HG03135 (cell line): Measurements from ENCODE around the gene FBXO31.
"Not testable (repeated sequence)": the region's sequence is repeated elsewhere in the genome, so short reads cannot be mapped to it uniquely, and the experiment has no call there.

Source experiments
- ATAC-seq: cut with Tn5 transposase; IDR thresholded peaks from one replicate; pipeline ENCODE4 v1.9.1; 2021; ENCODE audit warnings: mild to moderate bottlenecking, moderate library complexity; ENCODE audit not compliant: unreplicated experiment

FBXO31 gene

DNA sequence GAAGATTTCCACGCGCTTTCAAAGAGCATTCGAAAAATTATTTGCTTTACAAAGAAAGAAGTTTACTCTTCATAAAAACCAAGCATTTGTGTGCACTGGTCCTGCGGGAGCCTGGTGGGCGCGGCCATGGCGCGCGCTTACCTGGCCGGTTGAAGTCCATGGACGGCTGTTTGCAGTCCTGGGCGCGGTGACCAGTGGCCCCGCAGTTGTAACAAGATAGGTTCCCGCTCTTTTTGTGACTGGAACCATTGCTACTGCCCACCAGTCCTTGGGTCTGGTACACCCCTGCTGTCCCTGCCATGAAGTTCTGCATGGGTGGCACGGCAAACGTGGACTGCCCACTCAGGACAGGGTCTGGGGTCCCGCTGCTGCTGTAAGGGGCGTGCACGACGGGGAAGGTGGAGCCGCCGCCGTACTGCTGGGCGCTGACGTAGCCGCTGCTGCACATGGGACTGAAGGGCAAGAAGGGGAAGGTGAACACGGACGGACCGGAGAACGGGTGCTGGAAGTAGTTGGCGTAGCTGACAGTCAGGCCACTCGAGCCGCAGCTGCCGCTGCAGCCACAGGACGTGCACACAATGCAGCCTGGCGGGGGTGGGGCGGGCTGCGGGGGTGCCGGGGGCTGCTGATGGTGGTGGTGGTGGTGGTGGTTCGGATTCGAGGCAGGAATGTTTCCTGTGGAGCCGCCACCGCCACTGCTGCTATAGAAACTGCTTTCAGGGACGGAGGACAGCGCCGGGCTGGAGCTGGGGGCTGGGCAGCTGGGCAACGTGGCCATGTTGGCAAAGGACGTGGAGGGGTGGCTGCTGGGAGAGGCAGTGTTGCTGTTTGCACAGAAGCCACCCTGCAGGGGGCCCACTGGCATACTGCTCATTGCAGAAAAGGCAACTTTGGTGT lies 28.0 kb upstream of the FBXO31 start:
- ATAC-seq: no peak

DNA sequence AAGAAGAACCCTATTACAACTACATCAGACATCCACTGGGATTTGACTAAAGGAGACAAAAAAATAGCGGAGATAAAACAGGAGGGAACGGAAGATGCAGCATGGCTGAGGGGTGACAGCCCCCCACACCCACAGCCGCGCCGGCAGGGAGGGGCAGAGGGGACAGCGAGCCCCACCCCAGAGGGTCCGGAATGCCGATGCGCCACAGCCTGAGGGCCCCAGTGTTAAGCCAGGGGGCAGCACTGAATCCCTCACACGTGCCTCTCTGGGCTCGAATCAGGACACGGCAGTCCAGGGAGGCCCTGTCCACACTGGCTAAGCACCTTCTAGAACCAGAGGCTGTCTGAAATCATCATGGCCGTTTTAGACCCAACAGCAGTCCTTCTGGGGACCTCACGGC lies 27.4 kb upstream of the FBXO31 start:
- no peak for ATAC-seq

DNA sequence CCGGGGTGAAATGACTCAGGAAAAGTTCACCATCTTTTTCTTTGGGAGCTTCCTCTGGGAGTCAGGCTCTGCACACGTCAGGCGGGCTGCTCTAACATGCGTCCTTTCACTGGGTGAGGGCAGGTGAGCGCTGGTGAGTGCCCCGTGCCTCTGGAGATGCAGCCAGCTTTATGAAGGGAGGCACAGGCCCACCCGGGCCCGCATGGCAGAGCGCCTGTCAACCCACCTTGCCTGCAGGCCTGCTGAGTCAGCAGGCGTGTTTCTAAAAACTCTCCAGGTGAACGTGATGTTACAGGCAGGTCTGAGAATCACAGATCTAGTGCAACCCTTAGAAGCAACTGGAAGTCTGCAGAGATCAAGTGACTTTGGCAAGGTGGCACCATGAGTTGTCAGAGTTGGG lies 27.0 kb upstream of the FBXO31 start:
- ATAC-seq: no peak

DNA sequence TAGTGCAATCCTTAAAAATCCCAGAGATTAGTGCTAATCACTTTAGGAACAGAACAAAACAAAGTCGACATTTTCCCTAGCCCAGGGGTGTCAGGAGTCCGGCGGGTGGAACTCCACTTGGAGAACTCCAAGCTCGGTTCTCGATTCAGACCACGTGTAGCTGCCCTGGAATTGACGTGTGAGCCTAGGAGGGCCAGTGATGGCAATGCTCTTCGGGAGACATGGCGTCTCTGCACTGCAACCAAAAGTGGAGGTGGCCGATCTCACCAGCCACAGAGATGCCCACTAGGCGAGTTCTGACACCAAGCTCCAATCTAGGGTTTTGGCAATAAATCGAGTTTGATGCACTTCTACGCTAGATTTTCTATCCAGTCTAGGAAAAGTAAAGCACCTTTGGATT lies 26.2 kb upstream of the FBXO31 start:
- ATAC-seq: no peak

DNA sequence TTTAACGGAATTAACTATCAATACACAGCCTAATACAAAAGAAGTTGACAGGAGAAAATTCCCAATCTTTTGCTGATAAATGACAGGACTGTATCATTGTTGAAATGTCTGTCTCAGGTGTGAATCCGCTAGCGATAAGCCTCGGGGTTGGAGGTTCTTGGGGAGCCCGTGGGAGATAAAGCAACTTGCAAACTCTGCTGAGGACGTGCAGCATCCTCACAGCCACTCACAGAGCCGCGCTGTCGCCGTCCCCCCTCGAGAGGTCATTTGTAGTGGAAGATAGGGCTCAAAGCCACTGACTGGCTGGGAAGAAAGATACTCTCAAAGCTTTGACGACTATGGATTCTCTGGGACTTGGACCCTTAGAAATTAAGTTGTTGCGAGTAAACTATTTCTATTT lies 25.6 kb upstream of the FBXO31 start:
- no peak for ATAC-seq

DNA sequence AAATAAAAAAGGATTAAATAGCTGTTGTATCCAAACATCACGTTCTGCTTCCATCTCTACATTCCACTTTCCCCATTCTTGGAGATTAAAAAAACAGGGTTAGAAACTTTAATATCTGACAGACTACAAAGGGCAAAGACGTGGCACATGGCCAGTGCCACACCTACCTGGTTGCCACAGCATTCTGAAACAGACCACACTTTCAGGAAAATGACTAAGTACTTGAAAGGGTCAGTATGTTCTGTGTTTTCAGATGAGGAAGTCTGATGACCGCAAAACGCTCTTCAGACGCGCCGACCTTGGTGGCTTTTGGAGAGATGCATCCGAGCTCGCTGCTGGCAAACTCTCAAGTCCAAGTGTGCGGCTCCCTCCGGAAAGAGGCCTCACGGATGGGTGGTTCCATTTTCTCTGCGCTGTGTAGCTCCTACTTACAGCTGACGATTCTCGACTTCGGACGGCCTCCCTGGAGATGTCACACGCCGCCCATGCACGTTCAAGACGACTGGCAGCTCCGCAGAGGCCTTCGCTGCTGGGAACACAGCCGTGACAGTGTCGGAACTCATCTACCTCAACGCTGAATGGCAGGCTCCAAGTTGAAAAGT lies 24.0 kb upstream of the FBXO31 start:
- ATAC-seq: no peak

DNA sequence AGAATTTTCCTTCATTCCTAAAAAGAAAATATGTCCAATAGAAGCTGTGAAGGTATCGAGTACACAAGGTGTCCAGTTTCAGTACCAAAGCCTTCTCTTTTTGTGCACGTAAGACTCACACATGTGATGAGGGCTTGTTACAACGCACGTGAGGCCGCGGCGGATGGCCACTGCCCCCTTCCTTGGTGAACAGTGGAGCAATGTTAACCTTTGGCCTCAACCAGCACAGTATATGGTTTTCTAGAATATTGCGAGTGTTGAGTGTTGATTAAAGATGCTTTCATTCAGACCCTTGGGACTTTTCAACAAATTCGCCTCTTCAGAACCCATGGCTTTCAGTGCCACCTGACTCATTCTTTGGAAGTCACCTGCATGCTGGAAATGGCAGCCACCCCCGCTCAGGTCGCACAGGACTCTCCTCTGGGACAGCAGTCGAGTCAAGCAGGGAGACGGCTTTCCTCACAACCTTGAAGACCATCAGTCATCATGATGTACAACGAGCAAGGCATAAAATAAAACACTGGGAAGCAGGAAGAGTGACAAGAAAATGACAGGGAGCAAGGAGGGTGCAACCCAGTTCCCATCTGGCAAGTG lies 23.0 kb upstream of the FBXO31 start:
- ATAC-seq: no peak

DNA sequence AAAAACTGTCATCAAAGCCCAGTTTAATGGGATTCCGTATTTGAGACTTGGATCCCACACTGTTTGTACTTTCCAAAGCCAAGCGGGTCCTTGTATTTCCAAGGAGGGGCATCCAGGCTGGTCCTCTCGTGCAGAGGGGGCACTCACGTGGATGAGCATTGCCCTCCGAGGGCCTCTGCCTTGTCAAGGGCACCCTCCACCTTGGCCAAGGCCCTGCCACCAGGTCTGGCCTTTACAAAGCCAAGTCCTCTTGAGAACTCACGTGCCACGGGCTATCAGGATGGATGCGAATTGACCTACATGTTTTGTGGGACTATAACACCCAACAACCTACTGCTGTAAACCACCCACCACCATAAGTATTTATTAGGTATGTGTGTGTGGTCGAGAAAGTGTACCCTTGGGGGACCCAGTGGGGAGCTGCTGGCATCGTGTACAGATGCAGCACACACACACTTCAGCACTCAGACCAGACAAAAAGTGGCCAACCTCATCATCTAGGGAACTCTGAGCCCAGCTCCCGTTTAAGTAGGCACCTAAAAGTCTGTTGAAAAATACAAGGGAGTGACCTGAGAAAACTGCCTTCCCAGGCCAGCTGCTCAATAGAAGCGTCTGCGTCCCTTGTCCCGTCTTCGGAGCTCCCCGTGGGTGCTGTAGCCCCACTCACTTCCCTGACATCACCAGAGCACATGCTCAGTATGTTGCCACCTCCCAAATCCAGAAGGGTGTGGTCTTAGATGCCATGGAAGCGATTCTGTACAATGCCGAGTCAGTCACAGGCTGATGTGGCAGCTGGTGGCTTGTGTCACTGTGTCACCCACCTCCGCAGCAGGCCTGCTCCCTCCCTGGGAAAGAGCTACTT lies 21.4 kb upstream of the FBXO31 start:
- ATAC-seq: no peak

DNA sequence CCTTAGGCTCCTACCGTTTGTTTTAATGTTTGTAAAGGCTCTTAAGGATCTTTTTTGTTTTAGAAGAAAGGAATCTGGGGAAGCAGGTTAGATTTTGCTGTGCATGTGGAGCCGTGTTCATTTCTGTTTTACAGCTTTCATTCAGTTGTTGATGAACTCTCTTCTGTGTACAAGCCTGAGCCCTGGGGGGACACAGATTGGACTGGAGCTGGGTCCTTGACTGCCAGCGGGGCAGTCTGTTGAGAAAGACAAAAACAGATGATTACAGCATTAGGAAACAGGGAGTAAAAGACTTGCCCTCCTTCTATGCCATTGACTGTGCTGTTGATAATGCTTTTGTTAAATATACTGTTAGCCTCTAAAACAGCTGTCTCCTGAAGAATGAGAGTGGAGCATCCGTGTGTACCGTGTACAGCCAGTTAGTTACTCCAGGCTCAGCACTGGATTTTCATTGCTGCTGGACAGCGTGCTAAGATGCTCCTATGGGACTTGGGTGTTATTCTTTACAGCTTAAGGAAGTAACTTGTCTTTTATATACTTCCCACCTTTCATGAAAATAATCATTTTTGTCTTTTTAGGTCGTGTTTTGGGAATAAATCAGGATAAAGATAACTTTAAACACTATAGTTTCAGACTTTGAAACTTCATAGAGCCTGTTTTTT lies 11.7 kb upstream of the FBXO31 start:
- ATAC-seq: no peak

DNA sequence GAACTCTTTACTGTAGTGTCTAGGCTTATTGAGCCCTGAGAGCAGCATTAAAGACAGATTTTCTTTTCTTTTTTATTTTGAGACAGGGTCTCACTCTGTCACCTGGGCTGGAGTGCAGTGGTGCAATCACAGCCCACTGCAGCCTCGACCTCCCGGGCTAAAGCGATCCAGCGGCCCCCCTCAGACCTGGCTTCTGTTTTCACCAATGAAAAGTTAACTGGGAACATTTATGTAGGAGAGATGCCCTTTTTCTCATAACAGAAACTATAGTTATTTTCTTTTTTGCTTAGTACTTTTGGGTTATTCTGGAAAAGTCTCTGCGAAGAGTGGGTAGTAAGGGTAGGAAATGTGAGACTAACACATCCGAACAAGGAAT lies 10.1 kb upstream of the FBXO31 start:
- no peak for ATAC-seq

DNA sequence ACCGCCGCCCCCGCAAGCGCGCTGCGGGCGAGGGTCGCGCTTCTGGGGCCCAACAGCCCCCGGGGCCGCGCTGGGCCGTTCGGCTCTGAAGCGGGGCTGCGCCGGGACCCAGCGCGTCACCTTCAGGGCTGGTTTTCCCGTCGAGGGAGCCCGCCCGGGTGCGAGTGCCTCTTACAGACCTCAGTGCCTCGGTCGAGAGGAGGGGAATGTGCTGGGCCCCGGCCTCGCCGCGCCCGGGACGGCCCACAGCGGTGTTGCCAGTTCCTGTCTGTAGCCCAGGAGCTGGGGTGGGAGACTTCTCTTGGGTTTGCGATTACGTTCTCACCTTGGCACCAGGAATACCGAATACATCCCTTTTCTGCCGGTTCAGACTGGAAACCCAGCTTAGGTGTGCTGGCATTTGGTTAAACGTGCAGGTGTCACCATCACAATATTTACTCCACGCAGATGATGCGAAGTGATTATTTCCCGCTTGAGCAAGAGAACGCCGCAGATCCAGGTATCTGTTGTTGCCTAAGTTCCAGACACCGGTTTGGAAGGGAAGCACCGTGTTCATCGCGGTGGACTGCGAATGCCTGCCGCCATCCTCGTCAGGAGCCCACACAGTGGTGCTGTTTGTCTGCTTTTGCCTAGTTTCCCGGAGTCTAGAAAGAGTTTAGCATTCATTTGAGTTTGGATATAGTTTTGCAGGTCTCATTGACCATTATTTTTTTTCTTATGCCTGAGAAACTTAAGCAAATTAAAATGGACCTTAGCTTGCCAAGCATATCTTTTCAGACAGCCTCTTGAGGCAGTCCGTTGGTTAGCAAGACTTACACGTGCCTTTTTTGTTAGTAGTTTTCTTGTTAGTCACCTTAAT lies 9.5 kb upstream of the FBXO31 start:
- no peak for ATAC-seq

DNA sequence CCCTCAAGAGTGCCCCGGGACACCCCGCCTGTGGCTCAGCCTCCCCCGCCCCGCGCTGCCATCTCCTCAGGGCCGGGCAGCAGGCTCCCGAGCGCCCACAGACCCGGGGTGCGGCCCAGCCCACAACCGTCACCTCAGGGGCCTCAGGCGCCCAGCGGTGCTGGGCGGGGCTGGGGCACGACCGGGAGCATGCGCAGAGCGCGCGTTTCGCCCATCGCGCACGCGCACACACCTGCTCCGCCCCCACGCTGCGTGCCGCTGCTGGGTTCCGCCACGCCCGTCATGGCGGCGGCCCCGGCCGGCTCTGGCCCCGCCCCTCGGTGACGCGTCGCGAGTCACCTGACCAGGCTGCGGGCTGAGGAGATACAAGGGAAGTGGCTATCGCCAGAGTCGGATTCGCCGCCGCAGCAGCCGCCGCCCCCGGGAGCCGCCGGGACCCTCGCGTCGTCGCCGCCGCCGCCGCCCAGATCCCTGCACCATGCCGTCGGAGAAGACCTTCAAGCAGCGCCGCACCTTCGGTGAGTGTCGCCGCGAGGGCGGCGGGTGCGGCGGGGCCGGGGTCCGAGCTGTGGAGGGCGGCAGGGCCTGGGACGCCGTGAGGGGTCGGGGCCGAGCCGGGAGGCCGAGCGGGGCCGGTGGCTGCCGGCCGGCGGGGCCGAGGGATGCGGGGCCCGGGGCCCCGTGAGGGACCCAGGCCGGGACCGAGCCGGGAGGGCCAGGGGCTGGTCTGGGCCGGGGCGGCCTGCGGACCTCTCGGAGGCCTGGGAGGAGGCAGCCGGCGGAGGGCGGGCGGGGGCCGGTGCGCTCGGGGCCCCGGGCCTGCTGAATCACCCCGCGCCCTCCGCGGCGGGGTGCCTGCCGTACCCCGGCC lies 8.6 kb upstream of the FBXO31 start, which contains the start of gene MAP1LC3B:
MAP1LC3B (plus strand) TSS at position 387 of the 871 bp plus-strand sequence; CDS start at position 479, 92 bp downstream.
- peak; percentile 61 for ATAC-seq

DNA sequence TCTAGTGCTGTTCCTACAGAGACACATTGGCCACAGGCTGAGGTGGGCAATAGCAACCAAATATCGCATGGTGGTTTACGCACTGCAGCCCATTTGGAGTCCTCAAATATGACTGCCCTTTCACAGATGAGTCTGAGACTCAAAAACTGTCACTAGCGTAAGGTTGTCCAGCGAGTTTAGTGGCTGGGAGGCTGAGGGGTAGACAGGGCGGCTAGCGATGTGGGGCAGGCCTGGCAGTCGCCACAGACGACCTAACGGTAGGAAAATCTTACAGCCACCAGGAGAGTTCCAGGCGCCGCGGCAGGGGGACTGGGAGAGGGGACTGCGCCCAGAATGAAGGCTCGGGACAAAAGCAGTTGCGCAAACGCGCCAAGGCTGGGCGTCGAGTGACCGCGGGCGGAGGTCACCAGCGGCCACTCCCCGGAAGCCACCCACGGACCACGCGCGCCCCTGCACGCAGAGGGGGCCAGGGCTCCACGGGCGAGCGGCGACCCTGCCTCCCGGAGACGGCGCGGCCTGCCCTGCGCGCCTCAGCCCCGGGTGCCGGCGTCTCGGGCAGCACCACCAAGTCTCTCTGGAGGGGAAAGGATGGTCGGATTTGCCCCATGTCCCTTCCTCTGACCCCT lies 7.9 kb upstream of the FBXO31 start:
- no peak for ATAC-seq

DNA sequence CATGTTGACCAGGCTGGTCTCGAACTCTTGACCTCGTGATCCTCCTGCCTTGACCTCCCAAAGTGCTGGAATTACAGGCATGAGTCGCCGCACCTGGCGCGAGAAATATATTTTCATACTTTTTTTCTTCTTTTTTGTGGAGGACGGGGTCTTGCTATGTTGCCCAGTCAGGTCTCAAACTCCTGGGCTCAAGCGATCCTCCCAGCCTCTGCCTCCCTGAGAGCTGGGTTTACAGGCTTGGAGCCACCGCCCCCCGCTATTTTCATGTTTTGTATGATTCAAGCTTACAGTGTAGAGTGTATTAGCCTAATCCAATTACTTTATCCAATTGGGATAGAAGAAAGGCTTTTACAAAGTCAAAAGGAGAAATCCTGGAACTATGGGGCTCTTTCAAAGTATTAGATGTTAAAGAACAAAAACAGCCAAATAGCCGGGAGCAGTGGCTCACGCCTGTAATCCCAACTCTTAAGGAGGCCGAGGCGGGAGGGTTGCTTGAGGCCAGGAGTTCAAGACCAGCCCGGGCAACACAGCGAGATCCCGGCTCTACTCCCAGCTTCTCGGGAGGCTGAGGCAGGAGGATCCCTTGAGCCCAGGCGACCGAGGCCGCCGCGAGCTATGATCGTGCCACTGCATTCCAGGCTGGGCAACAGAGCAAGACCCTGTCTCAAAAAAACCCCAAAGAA lies 7.2 kb upstream of the FBXO31 start:
- ATAC-seq: no peak

DNA sequence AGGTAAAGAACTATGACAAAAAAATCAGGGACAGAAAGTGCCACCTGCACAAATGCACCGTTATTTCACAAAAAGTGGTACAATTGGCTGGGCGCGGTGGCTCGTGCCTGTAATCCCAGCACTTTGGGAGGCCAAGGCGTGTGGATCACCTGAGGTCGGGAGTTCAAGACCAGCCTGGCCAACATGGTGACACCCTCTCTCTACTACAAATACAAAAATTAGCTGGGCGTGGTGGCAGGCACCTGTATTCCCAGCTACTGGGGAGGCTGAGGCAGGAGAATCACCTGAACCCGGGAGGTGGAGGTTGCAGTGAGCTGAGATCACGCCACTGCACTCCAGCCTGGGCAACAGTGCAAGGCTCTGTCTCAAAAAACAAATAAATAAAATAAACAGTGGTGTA lies 6.3 kb upstream of the FBXO31 start:
- ATAC-seq: not testable (repeated sequence)

DNA sequence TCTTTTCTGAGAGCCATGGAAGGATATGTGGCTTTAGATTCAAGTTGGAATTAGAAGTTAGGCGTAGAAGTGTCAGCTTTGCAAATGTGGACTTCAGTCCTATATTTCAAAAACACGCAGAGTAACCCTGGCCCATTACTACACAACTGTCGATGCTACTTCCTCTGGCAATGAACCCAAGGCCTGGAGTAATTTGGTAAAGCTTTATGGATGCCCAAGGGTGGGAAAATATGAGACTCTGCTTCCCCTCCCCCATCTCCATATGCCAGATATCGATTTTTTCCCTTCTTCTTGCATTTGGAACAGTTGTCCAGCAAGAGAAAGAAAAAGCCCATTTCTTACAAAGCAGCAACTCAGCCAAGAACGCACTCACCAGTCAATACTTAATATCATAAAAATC lies 5.7 kb upstream of the FBXO31 start:
- ATAC-seq: no peak

DNA sequence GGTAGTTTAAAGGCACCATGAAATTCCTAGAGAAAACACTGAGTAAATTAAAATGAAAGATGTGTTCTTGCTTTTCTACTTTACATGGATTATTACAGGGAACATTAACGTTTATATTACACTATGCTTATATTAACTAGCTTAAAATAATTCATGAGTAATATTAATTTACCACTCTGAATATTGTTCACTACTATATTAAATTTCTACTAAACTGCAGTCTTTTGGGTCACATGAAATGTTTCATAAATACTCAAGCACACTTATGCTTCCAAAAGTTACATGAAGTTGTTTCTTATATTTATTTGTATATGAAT lies 5.2 kb upstream of the FBXO31 start:
- ATAC-seq: no peak
